HG02571 (cell line): ENCODE data around the gene COL4A5.
A peak's percentile ranks its signal among the peaks of the same experiment; 100 is the strongest.

ENCODE experiments used
- ATAC-seq: cut with Tn5 transposase; IDR thresholded peaks from one replicate; pipeline ENCODE4 v1.9.1; 2021; ENCODE audit warnings: mild to moderate bottlenecking, moderate library complexity; ENCODE audit not compliant: unreplicated experiment

The COL4A5 gene

DNA sequence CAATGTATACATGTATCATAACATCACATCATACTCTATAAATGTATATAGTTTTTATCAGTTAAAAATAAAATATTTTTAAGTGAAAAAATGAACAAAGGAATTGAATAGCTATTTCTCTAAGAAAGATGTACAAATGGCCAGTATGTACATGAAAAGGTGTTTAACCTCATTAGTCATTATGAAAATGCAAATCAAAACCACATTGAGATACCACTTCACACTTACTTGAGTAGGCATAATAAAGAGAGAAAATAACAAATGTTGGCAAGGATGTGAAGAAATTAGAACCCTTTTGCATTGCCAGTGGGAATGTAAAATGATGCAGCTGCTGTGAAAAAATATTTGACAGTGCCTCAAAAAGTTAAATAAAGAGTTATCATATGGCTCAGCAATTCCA, 201.2 kb downstream of the COL4A5 start:
- ATAC-seq = no peak

GRCh38 chrX:108641589-108642272, 202.1 kb downstream of the COL4A5 start:
- ATAC-seq = no peak

DNA sequence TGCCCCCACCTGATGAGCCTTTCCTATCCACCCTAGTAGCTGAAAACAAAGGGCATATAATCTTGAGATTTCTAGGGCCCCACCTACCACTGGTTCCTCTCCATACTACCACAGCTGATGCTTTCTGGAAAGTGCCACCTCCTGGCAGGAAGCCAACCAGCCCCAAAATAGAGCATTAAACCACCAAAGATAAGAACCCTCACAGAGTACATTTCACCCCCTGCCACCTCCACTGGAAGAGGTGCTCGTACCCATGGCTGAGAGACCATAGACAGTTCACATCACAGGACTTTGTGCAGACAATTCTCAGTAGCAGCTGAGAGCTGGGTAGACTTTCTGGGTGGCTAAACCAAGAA, 202.6 kb downstream of the COL4A5 start:
- no peak for ATAC-seq

DNA sequence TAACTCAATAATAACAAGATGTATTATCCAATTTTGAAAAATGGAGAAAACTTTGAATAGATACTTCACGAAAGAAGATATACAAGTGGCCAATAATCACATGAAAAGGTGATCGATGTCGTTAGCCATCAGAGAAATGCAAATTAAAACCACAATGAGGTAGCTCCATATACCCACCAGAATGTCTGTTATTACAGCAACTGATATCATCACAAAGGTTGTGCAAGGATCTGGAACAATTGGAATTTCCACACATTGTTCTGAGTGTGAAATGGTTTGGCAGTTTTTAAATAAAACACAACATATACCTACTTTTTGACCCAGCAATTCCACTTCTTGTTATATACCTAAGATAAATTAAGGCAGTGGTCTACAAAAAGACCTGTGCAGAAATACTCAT, 225.1 kb downstream of the COL4A5 start:
- ATAC-seq = no peak

DNA sequence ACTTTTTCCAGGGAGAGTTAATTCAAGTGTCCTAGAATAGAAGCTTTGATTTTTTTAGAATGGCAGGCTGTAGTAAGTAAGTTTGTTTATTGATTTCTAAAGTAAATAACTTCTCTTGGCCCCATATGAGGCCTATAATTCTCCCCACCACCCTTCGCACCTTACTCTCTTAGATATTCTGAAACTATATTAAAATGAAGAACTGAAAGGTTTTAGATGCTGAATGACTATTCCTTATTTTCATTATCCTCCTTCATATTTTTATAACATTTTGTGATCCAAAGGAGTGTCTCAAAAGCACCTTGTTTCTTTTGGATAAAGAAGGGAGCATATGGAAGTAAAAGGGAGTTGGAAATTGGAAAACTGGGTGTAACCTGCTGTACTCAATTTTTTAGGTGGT, 226.5 kb downstream of the COL4A5 start:
- ATAC-seq = no peak

- no peak for ATAC-seq
Observed at GRCh38 chrX:108671526-108671925, 231.9 kb downstream of the COL4A5 start.

DNA sequence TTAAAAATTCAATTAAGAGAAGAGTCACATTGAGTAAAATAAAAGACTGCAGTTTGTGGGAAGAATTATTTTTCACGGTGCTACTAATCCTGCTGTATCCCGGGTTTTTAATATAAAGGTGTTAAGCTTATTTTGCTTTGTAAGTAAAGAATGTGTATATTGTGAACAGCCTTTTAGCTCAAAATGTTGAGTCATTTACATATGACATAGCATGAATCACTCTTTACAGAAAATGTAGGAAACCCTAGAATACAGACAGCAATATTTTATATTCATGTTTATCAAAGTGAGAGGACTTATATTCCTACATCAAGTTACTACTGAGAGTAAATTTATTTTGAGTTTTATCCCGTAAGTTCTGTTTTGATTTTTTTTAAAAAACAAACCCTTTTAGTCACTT, 257.1 kb downstream of the COL4A5 start:
- ATAC-seq = no peak

DNA sequence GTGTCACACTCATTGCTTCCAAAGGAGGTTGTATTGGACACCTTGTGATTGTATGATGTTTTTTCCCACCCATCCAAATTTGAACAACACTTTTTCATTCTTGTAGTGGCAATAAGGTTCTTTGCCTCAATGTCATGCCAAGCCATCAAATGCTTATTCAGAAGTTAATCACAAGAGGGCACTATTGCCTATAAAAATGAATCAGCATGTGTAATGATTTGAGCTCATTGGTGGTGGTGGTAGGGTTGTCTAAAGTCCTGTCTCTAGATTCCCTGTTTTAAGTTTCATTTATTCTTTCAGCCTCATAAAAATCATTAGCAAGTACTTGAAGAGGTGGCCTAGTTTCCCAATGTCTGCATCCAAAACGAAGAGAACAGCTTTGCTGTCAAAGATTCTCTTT, 259.7 kb downstream of the COL4A5 start:
- peak; percentile 62 for ATAC-seq

DNA sequence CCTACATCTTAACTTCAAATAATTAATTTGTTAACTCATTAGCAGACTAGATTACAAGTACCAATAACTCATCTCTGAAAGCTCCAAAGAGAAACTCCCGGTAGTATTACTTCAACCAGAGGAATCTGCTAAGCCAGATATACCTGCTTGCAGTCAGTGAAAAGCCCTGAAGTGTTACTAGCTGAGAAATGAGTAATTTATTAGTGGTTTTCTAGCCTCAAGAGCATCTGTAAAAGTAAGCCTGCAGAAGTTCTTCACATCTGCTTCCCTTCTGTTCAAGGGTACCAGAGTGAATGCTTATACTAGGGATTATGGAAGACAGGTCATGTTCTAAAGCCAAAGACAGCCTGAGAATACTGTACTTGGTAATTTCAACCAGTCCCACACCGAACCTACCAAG, 262.0 kb downstream of the COL4A5 start:
- no peak for ATAC-seq

DNA sequence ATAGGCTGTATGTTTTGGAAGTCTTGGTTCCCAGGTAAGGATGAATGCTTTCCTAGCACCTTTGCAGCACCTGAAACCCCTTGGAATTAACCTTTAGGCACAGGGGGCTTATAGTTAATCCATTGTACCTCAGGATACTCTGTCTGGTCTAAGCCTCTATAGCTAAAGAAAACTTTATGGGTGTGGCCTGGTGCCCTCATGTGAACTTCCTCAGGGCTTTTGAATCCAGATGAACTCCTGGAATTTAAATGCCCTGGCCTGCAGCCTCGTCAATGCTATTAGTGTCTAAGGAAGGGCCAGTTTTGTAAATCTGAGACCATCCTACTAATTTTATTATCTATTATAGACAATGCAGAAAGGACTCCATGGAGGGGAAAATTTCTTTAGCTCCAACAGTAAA, 262.9 kb downstream of the COL4A5 start:
- no peak for ATAC-seq

GRCh38 chrX:108704839-108705238, 265.2 kb downstream of the COL4A5 start:
- no peak for ATAC-seq

- ATAC-seq = no peak
Observed at GRCh38 chrX:108712886-108713285, 273.2 kb downstream of the COL4A5 start.

DNA sequence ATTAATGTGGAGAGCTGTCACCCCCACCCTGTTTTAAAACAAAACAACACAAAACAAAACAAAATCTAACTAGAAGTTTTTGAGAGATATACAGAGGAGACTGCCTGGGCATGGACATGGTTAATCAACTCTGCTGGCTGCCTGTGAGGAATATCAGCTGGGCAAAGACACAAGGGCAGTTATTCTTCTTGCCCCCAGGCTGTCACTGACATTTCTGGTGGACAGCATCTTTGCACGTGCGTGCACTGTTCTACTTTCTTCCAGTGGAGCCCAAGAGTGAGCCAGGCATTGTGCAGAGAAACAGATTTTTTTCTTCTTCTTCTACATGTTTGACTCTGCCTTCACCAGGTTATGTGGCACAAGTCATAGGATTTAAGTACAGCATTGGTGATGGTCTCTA, 282.9 kb downstream of the COL4A5 start:
- ATAC-seq = no peak

DNA sequence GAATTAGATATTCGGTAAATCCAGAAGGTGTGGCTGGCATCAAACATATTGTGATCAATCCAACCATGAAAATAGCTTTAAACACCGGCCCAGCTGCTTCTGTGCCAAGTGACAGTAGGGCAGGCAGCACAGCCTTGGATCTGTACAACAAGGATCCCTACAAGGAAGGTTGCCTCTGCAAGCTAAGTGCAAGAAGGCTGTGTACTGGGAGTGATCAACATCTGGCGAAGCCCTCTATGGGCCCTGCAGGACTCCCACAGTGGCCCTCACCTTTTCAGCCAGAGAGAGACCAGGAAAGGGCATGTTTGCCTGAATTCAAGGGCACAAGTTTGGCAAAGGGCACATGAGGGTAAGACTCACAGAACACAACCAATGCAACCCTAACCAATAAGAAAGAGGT, 287.1 kb downstream of the COL4A5 start:
- ATAC-seq = no peak

DNA sequence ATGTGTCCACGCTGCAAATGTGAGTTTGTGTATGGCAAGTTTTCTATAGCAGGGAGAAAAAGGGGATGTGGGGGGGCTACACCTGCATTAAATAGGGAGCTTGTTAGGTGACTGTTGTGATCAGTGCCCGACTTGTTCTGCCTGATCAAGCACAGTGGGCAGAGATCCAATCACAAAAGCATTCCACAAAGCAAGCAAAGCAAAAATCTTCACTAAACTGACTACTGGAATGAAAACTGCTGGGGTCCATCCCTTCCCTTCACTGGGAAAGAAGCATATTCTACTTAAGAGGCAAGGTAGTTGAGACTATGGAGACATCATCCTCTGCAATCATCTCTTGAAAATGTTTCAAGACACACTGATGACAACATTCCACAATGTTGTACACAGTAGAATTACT, 291.5 kb downstream of the COL4A5 start:
- ATAC-seq = no peak

GRCh38 chrX:108732630-108733321, 293.1 kb downstream of the COL4A5 start:
- no peak for ATAC-seq

- ATAC-seq = no peak
Observed at GRCh38 chrX:108734426-108734825, 294.8 kb downstream of the COL4A5 start.

DNA sequence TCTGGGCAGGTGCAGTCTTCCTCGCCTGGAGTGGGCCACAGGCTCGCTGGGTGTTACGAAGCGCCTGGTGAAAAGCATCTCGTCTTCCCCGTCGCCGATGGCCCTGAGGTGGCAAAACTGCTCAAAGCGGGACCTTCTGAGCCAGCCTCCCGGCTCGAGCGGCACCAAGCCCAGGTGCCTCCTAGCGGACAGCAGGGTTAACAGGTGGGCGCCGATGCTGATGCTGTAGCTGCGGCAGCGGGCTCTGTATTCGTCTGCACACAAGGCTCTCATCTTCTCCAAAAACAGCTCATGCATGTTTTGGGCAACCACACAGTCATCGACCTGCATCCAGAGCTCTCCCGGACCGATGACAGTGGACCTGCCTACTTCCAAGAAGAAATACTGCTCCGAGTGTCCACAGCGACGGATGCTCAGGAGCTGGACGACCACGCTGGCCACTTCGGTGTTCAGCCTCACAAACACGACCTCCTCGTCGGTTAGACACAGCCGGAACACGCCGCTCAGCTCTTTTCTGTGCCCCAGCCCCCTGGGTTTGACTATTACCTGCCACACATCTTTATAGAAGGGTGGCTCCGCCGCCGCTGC, 295.5 kb downstream of the COL4A5 start:
- ATAC-seq = no peak

DNA sequence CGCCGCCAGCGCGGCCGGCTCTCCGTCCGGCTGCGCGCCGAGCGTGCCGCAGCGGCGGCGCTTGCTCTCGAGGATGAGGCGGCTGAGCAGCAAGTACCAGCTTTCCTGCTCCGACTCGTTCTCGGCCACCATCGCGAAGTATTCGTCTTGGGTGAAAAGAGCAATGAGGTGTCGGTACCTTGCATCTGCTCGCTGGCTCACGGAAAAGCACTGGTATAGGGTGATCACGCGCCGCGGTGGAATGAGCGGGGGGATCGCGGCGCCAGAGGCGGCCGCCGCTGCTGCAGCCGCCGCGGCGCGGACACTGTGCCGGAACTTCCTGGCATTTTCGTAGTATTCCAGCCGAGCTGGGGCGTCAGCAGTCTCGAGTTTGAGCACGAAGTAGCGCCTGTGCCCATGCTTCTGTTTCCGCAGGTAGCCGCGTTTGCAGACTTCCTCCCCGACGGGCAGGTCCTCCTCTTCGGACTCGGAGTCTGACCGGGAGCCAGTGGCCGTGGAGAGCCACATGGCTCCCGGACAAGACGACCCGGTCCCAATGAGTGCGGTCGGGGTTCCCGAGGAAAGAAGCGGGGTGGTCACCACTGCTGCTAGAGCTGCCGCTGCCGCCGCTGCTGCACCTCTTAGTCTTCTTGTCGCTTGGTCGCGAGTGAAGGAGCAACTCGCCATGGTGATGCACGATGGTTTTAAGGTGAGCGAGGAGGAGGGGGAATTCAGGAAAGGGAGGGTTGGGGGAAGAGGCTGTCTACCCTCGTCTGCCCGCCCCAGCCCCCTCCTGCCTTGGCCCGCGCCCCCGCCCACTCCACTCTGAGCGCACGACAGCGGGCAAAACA, 296.3 kb downstream of the COL4A5 start:
- no peak for ATAC-seq

GRCh38 chrX:108736509-108737479, 297.2 kb downstream of the COL4A5 start, which contains the start of gene IRS4:
Gene IRS4, minus strand, starts transcription at chrX:108736563.
- no peak for ATAC-seq
